Mesodermal cell (in vitro differentiated cells): ENCODE results near the gene HILPDA.
"Not testable (repeated sequence)": the region's sequence is repeated elsewhere in the genome, so short reads cannot be mapped to it uniquely, and the experiment has no call there.

Source experiments
- H3K27ac ChIP-seq: 2 replicates; pipeline ENCODE4 v1.7.0; 2013; ENCODE audit warnings: mild to moderate bottlenecking, low read depth, low read length, moderate library complexity; ENCODE audit not compliant: severe bottlenecking
- H3K36me3 ChIP-seq: 2 replicates; pipeline ENCODE4 v1.7.1; 2013; ENCODE audit warnings: mild to moderate bottlenecking, low read length, moderate library complexity; ENCODE audit not compliant: control insufficient read depth, insufficient read depth
- H3K4me1 ChIP-seq: one replicate; pipeline ENCODE4 v1.7.1; 2013; ENCODE audit warnings: mild to moderate bottlenecking, low read length; ENCODE audit not compliant: insufficient read depth, control insufficient read depth, poor library complexity, severe bottlenecking
- H3K4me3 ChIP-seq: 2 replicates; pipeline ENCODE4 v1.7.0; 2013; ENCODE audit warnings: low read length, control low read depth, mild to moderate bottlenecking; ENCODE audit not compliant: insufficient read depth, poor library complexity, severe bottlenecking; ENCODE audit errors: extremely low read depth
- H3K9me3 ChIP-seq: 2 replicates; pipeline ENCODE4 v1.7.1; 2013; ENCODE audit warnings: mild to moderate bottlenecking, low read length, moderate library complexity; ENCODE audit not compliant: control insufficient read depth
- WGBS, 2 experiments: methylation state at CpG; one replicate each; pipeline ENCODE4 v1.1.5; 2013; ENCODE audit warnings: missing lambda C conversion rate in 2 of 2; ENCODE audit not compliant: insufficient coverage in 2 of 2; 5-methylcytosine and 5-hydroxymethylcytosine counted together

Gene HILPDA

GRCh38 chr7:128452552-128452951 is 3.1 kb upstream of the HILPDA start:
- no peaks in the 10 kb centered on the region for H3K9me3 ChIP-seq
- 100% methylated on average over 1 of the region's 1 CpG; no CpG with 5 or more reads in 1 of the 2 experiments for WGBS, 2 experiments
- H3K4me1 ChIP-seq, result peaks cover 22% of the 10 kb centered on the region

GRCh38 chr7:128453836-128454804 is 1.6 kb upstream of the HILPDA start:
- peaks cover 29% of the 10 kb centered on the region for H3K4me1 ChIP-seq
- H3K4me3 ChIP-seq, result no peak overlapping the region
- H3K9me3 ChIP-seq, result no peaks in the 10 kb centered on the region
- H3K36me3 ChIP-seq, result peaks cover 20% of the 10 kb centered on the region
- WGBS, 2 experiments, result 19 to 20% methylated on average over 16 to 18 of the region's 23 CpGs
- H3K27ac ChIP-seq, result peak overlapping the region; percentile 94

More at GRCh38 chr7:128452552-128452951, 3.1 kb upstream of the HILPDA start:
- Histone ChIP-seq H3K27ac (no peak overlapping the region), H3K4me3 (no peak overlapping the region), H3K36me3 (peaks cover 6% of the 10 kb centered on the region)

GRCh38 chr7:128454808-128455542 is 703 bp upstream of the HILPDA start:
- peaks cover 29% of the 10 kb centered on the region for H3K4me1 ChIP-seq
- H3K9me3 ChIP-seq, result no peaks in the 10 kb centered on the region
- H3K4me3 ChIP-seq, result peak overlapping the region; percentile 71
- WGBS, 2 experiments, result 77 to 86% methylated on average over 16 of the region's 25 CpGs
- H3K36me3 ChIP-seq, result peaks cover 25% of the 10 kb centered on the region
- H3K27ac ChIP-seq, result peak overlapping the region; percentile 94

- peak overlapping the region; percentile 71 for H3K4me3 ChIP-seq
- H3K4me1 ChIP-seq, result peaks cover 29% of the 10 kb centered on the region
- peak overlapping the region; percentile 94 for H3K27ac ChIP-seq
- peaks cover 29% of the 10 kb centered on the region for H3K36me3 ChIP-seq
- H3K9me3 ChIP-seq, result no peaks in the 10 kb centered on the region
- WGBS, 2 experiments, result 0 to 8% methylated on average over 2 of the region's 5 CpGs
These were observed 612 bp downstream of the HILPDA start for GRCh38 chr7:128456255-128456725.

DNA sequence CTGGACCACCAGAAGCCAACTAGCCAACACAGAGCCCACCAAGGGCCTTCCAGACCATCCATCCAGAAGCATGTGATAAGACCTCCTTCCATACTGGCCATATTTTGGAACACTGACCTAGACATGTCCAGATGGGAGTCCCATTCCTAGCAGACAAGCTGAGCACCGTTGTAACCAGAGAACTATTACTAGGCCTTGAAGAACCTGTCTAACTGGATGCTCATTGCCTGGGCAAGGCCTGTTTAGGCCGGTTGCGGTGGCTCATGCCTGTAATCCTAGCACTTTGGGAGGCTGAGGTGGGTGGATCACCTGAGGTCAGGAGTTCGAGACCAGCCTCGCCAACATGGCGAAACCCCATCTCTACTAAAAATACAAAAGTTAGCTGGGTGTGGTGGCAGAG is 1.7 kb downstream of the HILPDA start:
- H3K36me3 ChIP-seq, result peaks cover 29% of the 10 kb centered on the region
- not testable (repeated sequence) for H3K9me3 ChIP-seq, H3K27ac ChIP-seq
- peak overlapping the region; percentile 71 for H3K4me3 ChIP-seq
- peaks cover 29% of the 10 kb centered on the region for H3K4me1 ChIP-seq
- 83 to 100% methylated on average over 3 of the region's 6 CpGs for WGBS, 2 experiments

GRCh38 chr7:128458956-128459355 is 3.3 kb downstream of the HILPDA start:
- H3K4me1 ChIP-seq, result peaks cover 24% of the 10 kb centered on the region
- no peak overlapping the region for H3K4me3 ChIP-seq
- 80 to 88% methylated on average over 2 of the region's 3 CpGs for WGBS, 2 experiments

GRCh38 chr7:128459394-128459878 is 3.8 kb downstream of the HILPDA start:
- 49 to 60% methylated on average over 1 to 3 of the region's 5 CpGs for WGBS, 2 experiments
- H3K4me3 ChIP-seq, result no peak overlapping the region

More at GRCh38 chr7:128458956-128459355, 3.3 kb downstream of the HILPDA start:
- Histone ChIP-seq H3K9me3 (no peaks in the 10 kb centered on the region), H3K27ac (no peak overlapping the region), H3K36me3 (peaks cover 39% of the 10 kb centered on the region)

GRCh38 chr7:128462460-128462859 is 6.8 kb downstream of the HILPDA start:
- Histone ChIP-seq H3K4me3 (no peak overlapping the region), H3K36me3 (peaks cover 37% of the 10 kb centered on the region), H3K9me3 (no peaks in the 10 kb centered on the region), H3K4me1 (peaks cover 7% of the 10 kb centered on the region), H3K27ac (no peak overlapping the region)
- 100% methylated on average over 3 of the region's 5 CpGs; no CpG with 5 or more reads in 1 of the 2 experiments for WGBS, 2 experiments

More at GRCh38 chr7:128459394-128459878, 3.8 kb downstream of the HILPDA start:
- Histone ChIP-seq H3K27ac (no peak overlapping the region), H3K4me1 (peaks cover 19% of the 10 kb centered on the region), H3K9me3 (no peaks in the 10 kb centered on the region), H3K36me3 (peaks cover 42% of the 10 kb centered on the region)

DNA sequence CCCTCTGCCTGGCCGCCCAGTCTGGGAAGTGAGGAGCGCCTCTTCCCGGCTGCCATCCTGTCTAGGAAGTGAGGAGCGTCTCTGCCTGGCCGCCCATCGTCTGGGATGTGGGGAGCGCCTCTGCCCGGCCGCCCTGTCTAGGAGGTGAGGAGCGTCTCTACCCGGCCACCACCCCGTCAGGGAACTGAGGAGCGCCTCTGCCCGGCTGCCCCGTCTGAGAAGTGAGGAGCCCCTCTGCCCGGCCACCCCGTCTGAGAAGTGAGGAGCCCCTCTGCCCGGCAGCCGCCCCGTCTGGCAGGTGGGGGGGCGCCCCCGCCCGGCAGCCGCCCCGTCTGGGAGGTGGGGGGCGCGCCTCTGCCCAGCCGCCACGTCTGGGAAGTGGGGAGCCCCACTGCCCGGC is 7.7 kb downstream of the HILPDA start:
- peaks cover 33% of the 10 kb centered on the region for H3K36me3 ChIP-seq

DNA sequence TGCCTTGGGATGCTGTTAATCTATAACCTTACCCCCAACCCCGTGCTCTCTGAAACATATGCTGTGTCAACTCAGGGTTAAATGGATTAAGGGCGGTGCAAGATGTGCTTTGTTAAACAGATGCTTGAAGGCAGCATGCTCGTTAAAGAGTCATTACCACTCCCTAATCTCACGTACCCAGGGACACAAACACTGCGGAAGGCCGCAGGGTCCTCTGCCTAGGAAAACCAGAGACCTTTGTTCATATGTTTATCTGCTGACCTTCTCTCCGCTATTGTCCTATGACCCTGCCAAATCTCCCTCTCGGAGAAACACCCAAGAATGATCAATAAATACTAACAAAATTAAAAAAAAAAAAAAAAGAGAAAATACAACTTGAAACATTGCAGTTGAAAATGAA is 8.3 kb downstream of the HILPDA start:
- not testable (repeated sequence) for H3K4me3 ChIP-seq, H3K27ac ChIP-seq, H3K4me1 ChIP-seq, H3K9me3 ChIP-seq
- peaks cover 29% of the 10 kb centered on the region for H3K36me3 ChIP-seq
- no CpG with 5 or more reads among the region's 8 CpGs for WGBS, 2 experiments

More for the DNA sequence above, 7.7 kb downstream of the HILPDA start:
- not testable (repeated sequence) for H3K9me3 ChIP-seq, H3K4me1 ChIP-seq, H3K4me3 ChIP-seq, H3K27ac ChIP-seq
- WGBS, 2 experiments, result 93 to 95% methylated on average over 23 of the region's 30 CpGs
